Naive thymus-derived CD8-positive, alpha-beta T cell (primary cell): ENCODE results near the gene COPS7B. TPM values are rescaled to one million over a fixed set of nuclear protein-coding genes. Genes with fewer than 3 reads are reported as not detected.
A peak's percentile ranks its signal among the peaks of the same experiment; 100 is the strongest.

Experiments used
- ATAC-seq, 2 donors: fragments of 150-1000 bp; cut with Tn5 transposase in 1 of 2; sonication (Bioruptor Pico), chemical (Tn5 transposase) in 1 of 2; 1 replicate in 1 of 2; 2 replicates in 1 of 2; pipeline ENCODE4 v1.10.0; 2021; ENCODE audit warnings: mild to moderate bottlenecking in 2 of 2, moderate library complexity in 2 of 2
- POLR2A ChIA-PET: fragments of 350-600 bp; sonication (Branson Sonifier 250); formaldehyde crosslinking; loops from one replicate; lab custom pipeline; 2021; ENCODE audit warnings: antibody characterized with exemption; lab: Charles Lee
- DNase-seq, 10 donors: peaks; one replicate each; pipeline versions ENCODE4 v3.0.0 to v3.0.0-alpha.2; 2020 to 2022
- H3K27ac Mint-ChIP-seq, 10 donors: one replicate each; pipeline ENCODE4 v1.8.0; 2020 to 2022; ENCODE audit warnings: mild to moderate bottlenecking in 10 of 10, mixed read lengths in 10 of 10, moderate library complexity in 4 of 10, inconsistent platforms in 1 of 10
- H3K27me3 Mint-ChIP-seq, 5 donors: one replicate each; pipeline ENCODE4 v1.8.0; 2021 to 2022; ENCODE audit warnings: mixed read lengths in 5 of 5
- H3K36me3 Mint-ChIP-seq, 3 donors: one replicate each; pipeline ENCODE4 v1.8.0; 2020 to 2022; ENCODE audit warnings: mixed read lengths in 3 of 3, mild to moderate bottlenecking in 2 of 3, inconsistent platforms in 1 of 3
- H3K4me1 Mint-ChIP-seq, 4 donors: one replicate each; pipeline ENCODE4 v1.8.0; 2021 to 2022; ENCODE audit warnings: mixed read lengths in 4 of 4
- H3K4me3 Mint-ChIP-seq, 10 donors: one replicate each; pipeline ENCODE4 v1.8.0; 2020 to 2022; ENCODE audit warnings: mild to moderate bottlenecking in 10 of 10, mixed read lengths in 10 of 10, moderate library complexity in 6 of 10, inconsistent platforms in 1 of 10
- H3K9me3 Mint-ChIP-seq, 9 donors: one replicate each; pipeline ENCODE4 v1.8.0; 2020 to 2022; ENCODE audit warnings: mixed read lengths in 9 of 9, mild to moderate bottlenecking in 3 of 9, inconsistent platforms in 1 of 9, moderate library complexity in 1 of 9
- polyA plus RNA-seq, 3 donors: library from polyadenylated mRNA; unstranded; fragments of 300-500 nt; fragmentation: Illumina TruSeq; gene quantifications; one replicate each; pipeline ENCODE4 v1.2.3, GENCODE V29; 2021
- total RNA-seq, 8 experiments: library from RNA in 2 of 8; stranded (reverse) in 2 of 8; gene quantifications; one replicate each; pipeline ENCODE4 v1.2.3 and lab custom pipeline; 2021 to 2026

COPS7B gene
- total and polyA plus RNA-seq, 5 experiments from 2014 or later = 30.0 to 57.7 (median 41.0) TPM

DNA sequence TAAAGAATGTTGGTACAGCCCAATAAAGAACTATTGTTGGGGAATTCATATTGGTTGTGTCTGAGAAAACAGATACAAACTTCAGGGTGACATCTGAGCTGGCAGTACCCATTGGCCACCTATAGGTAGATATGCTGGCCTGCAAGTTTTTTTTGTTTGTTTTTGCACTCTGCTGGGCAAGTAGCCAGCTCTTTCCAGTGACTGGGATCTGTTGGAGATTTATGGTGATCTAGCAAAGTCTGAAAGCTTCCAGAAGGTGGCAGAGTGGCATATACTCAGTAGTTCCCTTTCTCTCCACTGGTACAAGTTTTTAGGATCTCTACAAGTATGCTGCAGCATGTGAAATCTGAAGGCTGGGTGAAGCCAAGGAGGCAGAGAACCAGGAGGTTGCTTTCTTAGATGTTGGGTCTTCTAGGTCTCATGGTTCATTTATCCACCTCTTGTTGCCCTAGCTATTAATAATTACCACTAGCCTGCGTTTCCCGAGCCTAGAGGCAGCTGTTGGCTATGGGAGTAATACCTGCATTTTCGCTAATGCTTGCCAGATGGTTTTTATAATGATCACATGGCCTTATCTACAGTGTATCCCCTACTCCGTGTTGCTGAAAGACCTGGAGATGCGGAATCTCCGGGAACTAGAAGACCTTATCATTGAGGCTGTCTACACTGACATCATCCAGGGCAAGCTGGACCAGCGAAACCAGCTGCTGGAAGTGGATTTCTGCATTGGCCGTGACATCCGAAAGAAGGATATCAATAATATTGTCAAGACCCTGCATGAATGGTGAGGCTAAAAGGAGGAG lies 9.5 kb downstream of the COPS7B start:
- H3K27me3 Mint-ChIP-seq = no peaks in the 10 kb centered on the region
- POLR2A ChIA-PET = no interaction called here

DNA sequence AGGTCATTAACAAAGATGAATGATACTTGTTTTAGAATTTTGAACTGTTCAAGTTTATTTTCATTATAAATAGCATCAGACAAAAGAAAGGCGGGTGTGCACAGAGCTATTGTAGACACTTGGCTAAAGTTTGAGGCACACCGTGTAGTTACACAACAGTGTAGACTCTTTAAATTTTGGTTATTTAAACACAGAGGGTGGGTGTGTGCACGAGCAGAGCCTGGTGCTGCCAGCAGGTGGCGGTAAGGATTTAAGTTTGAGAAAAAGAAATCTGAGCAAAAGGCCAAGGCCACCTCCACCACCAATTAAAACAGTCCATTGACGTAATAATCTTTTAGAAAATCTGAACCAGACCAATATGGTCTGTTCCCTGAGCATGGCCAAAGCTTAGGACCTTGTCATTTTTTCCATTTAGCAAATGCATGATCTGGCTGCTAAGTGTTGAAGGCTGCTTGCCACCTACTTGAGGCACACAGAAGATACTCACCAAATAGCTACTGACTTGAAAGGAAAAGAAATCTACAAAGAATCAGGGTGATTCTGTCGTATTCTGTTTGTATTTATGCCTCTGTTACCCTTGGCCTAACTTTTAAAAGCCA lies 14.3 kb downstream of the COPS7B start:
- peak in 1 of 2 donors; percentile 33 for ATAC-seq
- Mint-ChIP-seq H3K36me3 (peaks cover 9 to 91% (median 19%) of the 10 kb centered on the region in 3 donors), H3K4me3 (no peak overlapping the region), H3K27ac (no peak overlapping the region), H3K4me1 (peaks cover 0 to 17% (median 13%) of the 10 kb centered on the region in 4 donors), H3K27me3 (no peaks in the 10 kb centered on the region), H3K9me3 (no peaks in the 10 kb centered on the region)
- DNase-seq = peak in 4 of 10 donors; percentile 10 to 32 (median 12)
- POLR2A ChIA-PET = no interaction called here

More for the DNA sequence above, 9.5 kb downstream of the COPS7B start:
- Mint-ChIP-seq H3K4me3 (no peak overlapping the region), H3K27ac (no peak overlapping the region), H3K4me1 (peaks cover 4 to 31% (median 23%) of the 10 kb centered on the region in 4 donors), H3K9me3 (no peaks in the 10 kb centered on the region), H3K36me3 (peaks cover 9 to 98% (median 23%) of the 10 kb centered on the region in 3 donors)
- no peak for ATAC-seq
- DNase-seq = no peak

DNA sequence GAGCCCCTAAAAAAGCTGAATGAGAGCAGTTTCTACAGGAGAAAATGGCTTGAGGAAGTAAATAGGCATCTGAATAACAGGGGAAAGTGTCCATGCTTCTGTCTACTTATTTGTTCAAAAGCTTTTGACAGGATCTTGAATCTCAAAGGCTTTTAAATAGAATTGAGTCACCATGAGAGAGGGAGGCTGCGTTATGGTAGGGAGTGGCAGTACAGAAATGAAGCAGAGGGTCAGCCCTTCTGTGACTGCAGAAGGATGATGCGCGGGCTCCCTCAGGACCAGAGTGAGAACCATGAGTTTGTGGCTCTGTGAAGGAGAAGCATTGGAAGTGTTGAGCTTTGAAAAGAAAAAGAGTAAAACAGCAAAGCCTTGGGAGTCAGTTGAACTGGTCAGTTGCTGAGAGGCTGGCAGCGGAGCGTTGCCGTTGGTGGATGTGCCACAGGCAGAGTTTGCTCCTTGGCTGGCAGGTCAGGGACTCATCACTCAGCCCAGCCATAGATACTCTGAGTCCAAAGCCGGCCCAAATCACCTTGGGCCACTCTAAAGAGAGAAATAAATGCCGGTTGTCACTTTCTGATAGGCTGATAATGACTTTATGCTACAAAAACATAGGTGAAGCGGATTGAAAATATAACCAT lies 17.4 kb downstream of the COPS7B start:
- POLR2A ChIA-PET = no interaction called here
- Mint-ChIP-seq H3K9me3 (no peaks in the 10 kb centered on the region), H3K4me1 (peaks cover 0 to 15% (median 12%) of the 10 kb centered on the region in 4 donors), H3K36me3 (peaks cover 4 to 90% (median 22%) of the 10 kb centered on the region in 3 donors), H3K27me3 (no peaks in the 10 kb centered on the region), H3K4me3 (no peak overlapping the region), H3K27ac (peak overlapping the region in 1 of 10 donors; percentile 45)
- no peak for DNase-seq
- no peak for ATAC-seq

DNA sequence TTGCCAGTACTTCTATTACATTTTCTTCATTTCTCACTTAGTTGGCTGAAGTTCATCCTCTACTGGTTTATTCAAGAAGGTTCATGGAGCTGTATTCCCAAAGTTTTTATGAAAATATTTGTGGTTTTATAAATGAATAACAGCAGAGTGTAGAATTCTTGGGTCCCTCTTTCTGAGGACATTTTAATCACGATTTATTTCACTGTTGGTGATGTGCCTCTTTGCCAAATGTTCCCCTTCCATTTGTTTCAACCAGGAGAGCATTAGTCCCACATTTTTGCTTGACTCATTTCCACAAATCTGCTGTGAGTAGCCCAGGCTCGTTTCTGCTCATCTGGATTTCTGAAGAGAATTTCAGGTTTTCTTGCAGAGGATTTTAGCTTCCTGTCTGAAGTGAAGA lies 20.8 kb downstream of the COPS7B start:
- H3K4me1 Mint-ChIP-seq = peaks cover 0 to 10% (median 8%) of the 10 kb centered on the region in 4 donors
- peaks cover 0 to 81% (median 25%) of the 10 kb centered on the region in 3 donors for H3K36me3 Mint-ChIP-seq
- no peak for ATAC-seq
- DNase-seq = no peak
- no peaks in the 10 kb centered on the region for H3K9me3 Mint-ChIP-seq
- H3K27me3 Mint-ChIP-seq = no peaks in the 10 kb centered on the region
- H3K27ac Mint-ChIP-seq = no peak overlapping the region
- H3K4me3 Mint-ChIP-seq = no peak overlapping the region
- POLR2A ChIA-PET = interaction anchor here (0.7 kb wide), 1 partner anchor 10 kb away, joined by 6 read pairs; no protein-coding TSS in a partner anchor

DNA sequence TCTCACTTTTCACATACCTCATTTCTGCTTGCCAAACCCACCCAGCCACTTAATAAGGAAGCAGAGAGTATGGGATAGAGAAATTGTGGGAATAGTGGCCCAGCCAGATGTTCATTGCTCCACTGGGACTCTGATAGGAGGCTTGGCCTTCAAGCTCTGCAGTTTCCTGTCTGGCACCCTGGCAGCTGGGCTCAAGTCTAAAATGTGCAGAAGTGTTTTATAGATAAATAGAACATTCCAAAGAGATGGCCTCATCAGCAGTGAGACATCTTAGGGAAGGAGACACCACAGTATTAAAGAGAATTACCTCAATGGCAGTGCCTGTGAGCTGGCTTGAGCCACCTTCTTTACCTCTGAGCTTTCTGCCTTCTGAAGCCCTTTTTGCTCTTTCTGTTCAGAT lies 24.7 kb downstream of the COPS7B start:
- Mint-ChIP-seq H3K27ac (peak overlapping the region in 1 of 10 donors; percentile 62), H3K36me3 (peaks cover 0 to 69% (median 37%) of the 10 kb centered on the region in 3 donors), H3K4me3 (no peak overlapping the region), H3K9me3 (peaks cover 0 to 3% (median 0%) of the 10 kb centered on the region in 9 donors), H3K4me1 (peaks cover 0 to 3% (median 0%) of the 10 kb centered on the region in 4 donors), H3K27me3 (no peaks in the 10 kb centered on the region)
- ATAC-seq (no peak), DNase-seq (no peak)
- POLR2A ChIA-PET = no interaction called here

DNA sequence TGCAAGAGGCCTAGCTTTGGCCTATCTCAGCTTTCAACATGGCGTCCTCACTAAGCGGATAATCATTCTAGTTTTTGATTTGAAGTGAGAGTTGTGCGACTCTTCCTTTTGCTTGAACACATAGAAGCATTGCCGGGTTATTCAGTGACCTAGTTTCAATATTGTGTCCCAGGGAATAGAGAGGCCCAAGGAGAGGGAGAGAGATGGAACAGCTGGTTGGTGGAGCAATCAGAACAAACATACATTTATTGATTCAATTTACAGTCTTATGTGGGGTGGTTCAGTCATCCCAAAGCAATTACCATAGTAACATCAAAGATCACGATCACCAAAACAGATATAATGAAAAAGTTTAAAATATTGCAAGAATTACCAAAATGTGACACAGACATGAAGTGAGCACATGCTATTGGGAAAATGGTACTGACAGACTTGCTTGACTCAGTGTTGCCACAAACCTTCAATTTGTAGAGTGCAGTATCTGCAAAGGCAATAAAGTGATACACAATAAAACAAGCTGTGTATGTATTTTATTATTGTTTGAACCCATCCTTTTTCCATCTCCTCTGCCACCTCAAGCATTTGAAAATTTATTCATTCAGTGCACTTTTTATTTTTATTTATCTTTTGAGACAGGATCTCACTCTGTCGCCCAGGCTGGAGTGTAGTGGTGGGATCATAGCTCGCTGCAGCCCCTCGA lies 30.2 kb downstream of the COPS7B start:
- peak overlapping the region in 1 of 10 donors; percentile 35 for H3K27ac Mint-ChIP-seq

DNA sequence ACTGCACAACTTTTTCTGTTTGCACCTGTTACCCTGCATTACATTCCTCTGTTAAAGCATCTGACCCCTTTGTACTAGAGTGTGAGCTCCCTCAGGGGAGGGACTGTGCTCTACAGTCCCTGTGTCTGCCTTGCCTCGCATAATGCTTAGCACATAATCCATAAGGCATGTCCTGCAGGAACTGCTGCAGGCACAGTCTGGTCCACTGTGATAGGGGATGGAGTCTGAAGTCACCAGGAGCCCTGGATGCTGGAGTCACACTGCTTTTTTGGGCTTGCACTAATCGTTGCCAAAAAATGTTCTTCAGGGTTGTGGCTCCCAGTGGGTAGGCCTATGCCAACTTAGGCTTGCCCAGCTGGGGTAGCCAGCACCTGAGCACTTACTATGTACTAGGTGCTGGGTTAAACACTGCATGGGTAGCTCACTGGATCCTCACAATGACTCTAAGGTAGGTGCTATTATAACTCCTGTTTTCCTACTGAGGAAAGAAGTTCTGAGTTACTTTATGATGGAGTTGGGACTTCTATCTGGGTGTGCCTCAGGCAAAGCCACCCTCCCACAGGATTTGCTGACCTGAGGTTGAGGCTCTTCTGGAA lies 33.3 kb downstream of the COPS7B start:
- Mint-ChIP-seq H3K4me1 (peaks cover 0 to 3% (median 0%) of the 10 kb centered on the region in 4 donors), H3K4me3 (no peak overlapping the region), H3K9me3 (peaks cover 0 to 5% (median 0%) of the 10 kb centered on the region in 9 donors), H3K36me3 (peaks cover 4 to 9% (median 6%) of the 10 kb centered on the region in 3 donors), H3K27ac (no peak overlapping the region), H3K27me3 (peaks cover 0 to 12% (median 3%) of the 10 kb centered on the region in 5 donors)
- ATAC-seq (no peak), DNase-seq (no peak)
- POLR2A ChIA-PET = interaction anchor here (0.7 kb wide), 1 partner anchor 106 kb away, joined by 3 read pairs; no protein-coding TSS in a partner anchor

More for the DNA sequence above, 30.2 kb downstream of the COPS7B start:
- Mint-ChIP-seq H3K36me3 (peaks cover 4 to 24% (median 15%) of the 10 kb centered on the region in 3 donors), H3K27me3 (peaks cover 0 to 6% (median 0%) of the 10 kb centered on the region in 5 donors), H3K9me3 (peaks cover 0 to 5% (median 0%) of the 10 kb centered on the region in 9 donors), H3K4me3 (no peak overlapping the region), H3K4me1 (peaks cover 0 to 3% (median 0%) of the 10 kb centered on the region in 4 donors)
- POLR2A ChIA-PET = no interaction called here
- DNase-seq = no peak
- no peak for ATAC-seq

DNA sequence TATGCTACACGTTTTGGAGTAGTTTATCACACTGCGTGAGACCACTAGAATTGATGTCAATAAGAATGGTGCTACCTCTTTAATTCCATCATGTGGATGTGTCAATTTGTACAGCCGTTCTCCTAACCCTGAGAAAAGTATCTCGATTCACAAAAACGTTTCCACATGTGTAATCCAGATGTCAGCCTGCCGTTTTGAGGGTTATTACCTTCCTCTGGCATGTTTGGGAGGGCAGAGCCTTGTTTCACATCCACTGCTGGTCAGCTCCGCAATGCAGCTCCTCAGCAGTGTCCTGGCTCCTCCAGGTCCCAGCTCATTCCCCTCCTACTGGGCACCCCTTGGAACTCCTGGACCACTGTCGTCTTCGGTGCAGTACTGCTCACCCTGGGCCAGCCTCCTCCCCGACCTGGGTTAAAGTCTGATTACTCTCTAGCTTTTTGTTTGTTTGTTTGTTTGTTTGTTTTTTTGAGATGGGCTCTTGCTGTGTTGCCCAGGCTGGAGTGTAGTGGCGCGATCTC lies 34.6 kb downstream of the COPS7B start:
- Mint-ChIP-seq H3K9me3 (peaks cover 0 to 5% (median 0%) of the 10 kb centered on the region in 9 donors), H3K36me3 (peaks cover 0 to 4% (median 4%) of the 10 kb centered on the region in 3 donors), H3K4me3 (no peak overlapping the region), H3K4me1 (no peaks in the 10 kb centered on the region), H3K27me3 (peaks cover 0 to 12% (median 3%) of the 10 kb centered on the region in 5 donors), H3K27ac (no peak overlapping the region)
- ATAC-seq (no peak), DNase-seq (no peak)
- POLR2A ChIA-PET = no interaction called here

DNA sequence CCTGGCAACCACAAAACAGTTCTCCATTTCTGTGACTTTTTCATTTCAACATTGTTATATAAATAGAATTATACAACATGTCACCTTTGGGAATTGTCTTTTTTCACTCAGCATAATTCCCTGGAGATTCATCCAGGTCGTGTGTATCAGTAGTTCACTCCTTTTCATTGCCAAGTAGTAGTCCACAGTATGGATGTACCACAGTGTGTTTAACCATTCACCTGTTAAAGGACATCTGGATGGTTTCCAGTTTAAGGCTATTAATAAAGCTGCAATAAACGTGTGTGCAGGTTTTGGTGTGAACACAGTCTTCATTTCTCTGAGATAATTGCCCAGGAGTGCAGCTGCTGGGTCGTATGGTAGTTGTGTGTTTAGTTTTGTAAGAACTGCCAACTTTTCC lies 35.7 kb downstream of the COPS7B start:
- no peaks in the 10 kb centered on the region for H3K36me3 Mint-ChIP-seq
- H3K4me3 Mint-ChIP-seq = no peak overlapping the region
- ATAC-seq = no peak
- no peak overlapping the region for H3K27ac Mint-ChIP-seq
- H3K27me3 Mint-ChIP-seq = peaks cover 0 to 12% (median 3%) of the 10 kb centered on the region in 5 donors
- peaks cover 0 to 2% (median 0%) of the 10 kb centered on the region in 9 donors for H3K9me3 Mint-ChIP-seq
- no peaks in the 10 kb centered on the region for H3K4me1 Mint-ChIP-seq
- no peak for DNase-seq
- POLR2A ChIA-PET = no interaction called here

DNA sequence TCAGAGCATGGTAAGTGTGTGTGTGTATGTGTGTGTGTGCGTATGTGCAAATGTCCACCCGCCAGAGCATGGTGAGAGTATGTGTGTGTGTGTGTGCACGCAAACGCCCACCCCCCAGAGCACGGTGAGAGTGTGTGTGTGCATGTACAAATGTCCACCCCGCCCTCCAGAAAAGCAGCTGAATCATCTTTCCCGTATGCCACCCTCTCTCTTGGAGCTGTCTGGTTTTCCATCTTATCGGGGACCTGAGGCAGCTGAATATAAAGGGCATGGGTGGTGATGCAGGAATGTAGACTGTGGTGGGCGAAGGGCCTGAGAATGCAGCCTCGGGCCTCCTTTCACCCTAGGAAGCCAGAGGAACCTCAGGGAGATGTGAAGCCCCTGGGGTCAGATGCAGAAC lies 66.9 kb downstream of the COPS7B start:
- Mint-ChIP-seq H3K27ac (no peak overlapping the region), H3K4me3 (no peak overlapping the region), H3K9me3 (no peaks in the 10 kb centered on the region), H3K4me1 (peaks cover 0 to 7% (median 3%) of the 10 kb centered on the region in 4 donors), H3K36me3 (no peaks in the 10 kb centered on the region), H3K27me3 (peaks cover 3 to 24% (median 8%) of the 10 kb centered on the region in 5 donors)
- POLR2A ChIA-PET = no interaction called here
- DNase-seq (no peak), ATAC-seq (no peak)

DNA sequence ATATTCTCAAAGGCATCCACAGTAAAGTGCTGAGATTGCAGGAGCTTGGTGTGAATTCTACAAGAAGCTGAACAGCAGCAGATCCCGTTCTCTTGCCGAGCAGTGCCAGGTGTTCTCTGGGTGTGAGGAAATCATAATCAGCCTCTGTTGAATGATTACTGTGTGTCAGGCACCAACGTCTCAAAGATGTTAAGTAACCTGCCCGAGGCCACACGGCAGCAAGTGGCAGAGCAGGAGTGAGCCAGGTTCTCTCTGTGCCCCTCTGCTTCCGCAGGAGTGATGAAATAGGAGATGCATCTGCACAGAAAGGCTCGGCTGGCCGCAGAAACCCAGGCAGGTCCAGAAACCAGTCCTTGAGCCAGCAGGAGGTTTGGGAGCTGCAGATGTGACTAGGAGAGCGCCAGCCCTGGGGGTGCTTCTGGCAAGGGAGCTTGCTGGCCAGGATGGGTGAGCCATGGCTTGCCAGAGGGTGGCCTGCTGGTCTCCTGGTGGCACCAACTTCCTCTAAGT lies 68.4 kb downstream of the COPS7B start:
- POLR2A ChIA-PET = no interaction called here
- no peak for ATAC-seq
- Mint-ChIP-seq H3K4me3 (no peak overlapping the region), H3K4me1 (peaks cover 0 to 7% (median 3%) of the 10 kb centered on the region in 4 donors), H3K9me3 (no peaks in the 10 kb centered on the region), H3K27me3 (peaks cover 3 to 24% (median 8%) of the 10 kb centered on the region in 5 donors), H3K27ac (peak overlapping the region in 1 of 10 donors; percentile 83), H3K36me3 (no peaks in the 10 kb centered on the region)
- no peak for DNase-seq
